ENCODE data around the gene RNF222.

RNF222 gene

DNA sequence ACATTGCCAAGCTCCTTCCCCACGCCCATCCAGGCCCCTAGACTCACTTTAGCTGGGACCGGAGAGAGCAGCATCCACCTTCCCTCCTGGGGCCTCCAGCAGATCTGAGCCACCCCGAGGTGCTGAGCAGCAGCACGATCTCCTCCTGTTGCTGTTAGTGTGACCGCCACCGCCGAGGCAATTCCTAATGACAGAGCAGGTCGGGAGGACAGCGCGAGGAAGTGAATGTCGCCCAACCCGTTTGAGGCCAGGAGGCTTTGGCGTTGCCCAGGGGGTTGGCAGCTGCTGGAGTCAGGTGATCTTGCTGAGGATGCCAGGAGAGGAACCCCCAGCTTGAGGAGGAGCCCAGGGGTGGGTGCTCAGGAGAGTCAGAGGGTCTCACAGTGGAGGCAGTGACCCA is at the start of gene RNF222:
RNF222 (minus strand) TSS at position 192 of the 400 bp plus-strand sequence. CDS start 4,366 bp downstream, outside the sequence.
- Histone ChIP-seq H3K27ac (ENCODE audit: low read depth, low read length) (no peak within 1 kb of the TSS), H3K36me3 (ENCODE audit: control insufficient read depth in 1 of 2, insufficient read depth in 2 of 2, low read length in 2 of 2) (no peaks in the 10 kb centered on the region), H3K27me3 (ENCODE audit: control insufficient read depth in 1 of 2, insufficient read depth in 2 of 2, low read length in 2 of 2) (peaks cover 10 to 37% of the 10 kb centered on the region in 2 donors), H3K4me1 (ENCODE audit: control insufficient read depth in 1 of 2, insufficient read depth in 2 of 2, low read length in 2 of 2) (peaks cover 5 to 11% of the 10 kb centered on the region in 2 donors), H3K9ac (ENCODE audit: low read depth in 1 of 2, low read length in 2 of 2) (no peak within 1 kb of the TSS), H3K4me3 (ENCODE audit: low read depth in 1 of 2, low read length in 2 of 2) (no peak within 1 kb of the TSS), H3K9me3 (ENCODE audit: control insufficient read depth in 1 of 2, low read length in 2 of 2) (no peaks in the 10 kb centered on the region)

- H3K27me3 ChIP-seq (ENCODE audit: control insufficient read depth in 1 of 2, insufficient read depth in 2 of 2, low read length in 2 of 2) = no peaks in the 10 kb centered on the region
- H3K9ac ChIP-seq (ENCODE audit: low read depth in 1 of 2, low read length in 2 of 2) = no peak overlapping the region
- H3K9me3 ChIP-seq (ENCODE audit: control insufficient read depth in 1 of 2, low read length in 2 of 2) = no peaks in the 10 kb centered on the region
- peaks cover 27 to 57% of the 10 kb centered on the region in 2 donors for H3K36me3 ChIP-seq (ENCODE audit: control insufficient read depth in 1 of 2, insufficient read depth in 2 of 2, low read length in 2 of 2)
- H3K4me3 ChIP-seq (ENCODE audit: low read depth in 1 of 2, low read length in 2 of 2) = no peak overlapping the region
- no peak overlapping the region for H3K27ac ChIP-seq (ENCODE audit: low read depth, low read length)
- H3K4me1 ChIP-seq (ENCODE audit: control insufficient read depth in 1 of 2, insufficient read depth in 2 of 2, low read length in 2 of 2) = peaks cover 0 to 14% of the 10 kb centered on the region in 2 donors
These were observed 47.9 kb upstream of the RNF222 start for GRCh38 chr17:8445536-8445935.

- Histone ChIP-seq H3K27ac (ENCODE audit: low read depth, low read length) (no peak overlapping the region), H3K4me3 (ENCODE audit: low read depth in 1 of 2, low read length in 2 of 2) (no peak overlapping the region), H3K4me1 (ENCODE audit: control insufficient read depth in 1 of 2, insufficient read depth in 2 of 2, low read length in 2 of 2) (peaks cover 0 to 14% of the 10 kb centered on the region in 2 donors), H3K27me3 (ENCODE audit: control insufficient read depth in 1 of 2, insufficient read depth in 2 of 2, low read length in 2 of 2) (no peaks in the 10 kb centered on the region), H3K36me3 (ENCODE audit: control insufficient read depth in 1 of 2, insufficient read depth in 2 of 2, low read length in 2 of 2) (peaks cover 30 to 54% of the 10 kb centered on the region in 2 donors), H3K9me3 (ENCODE audit: control insufficient read depth in 1 of 2, low read length in 2 of 2) (no peaks in the 10 kb centered on the region), H3K9ac (ENCODE audit: low read depth in 1 of 2, low read length in 2 of 2) (no peak overlapping the region)
These were observed 46.9 kb upstream of the RNF222 start for GRCh38 chr17:8444494-8444893.

DNA sequence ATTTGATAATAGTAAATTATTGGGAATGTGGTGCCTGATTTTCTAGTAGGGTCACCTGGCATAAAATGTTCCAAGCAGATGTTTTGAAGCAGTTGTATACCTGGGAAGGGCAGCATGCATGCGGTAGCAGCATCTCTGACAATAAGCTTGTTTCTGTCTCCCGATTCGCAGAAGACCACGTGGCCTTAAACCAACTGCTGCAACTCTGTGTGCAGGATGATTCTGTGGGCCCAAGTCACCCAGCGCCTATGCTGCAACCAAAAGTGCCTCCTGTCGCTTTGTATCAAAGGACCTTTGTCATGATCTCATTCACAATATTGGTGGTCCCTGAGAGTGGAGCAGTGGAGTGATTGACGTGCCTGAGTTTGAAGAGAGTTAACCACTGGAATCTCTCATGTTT is 46.1 kb upstream of the RNF222 start:
- Histone ChIP-seq H3K9me3 (ENCODE audit: control insufficient read depth in 1 of 2, low read length in 2 of 2) (no peaks in the 10 kb centered on the region), H3K27me3 (ENCODE audit: control insufficient read depth in 1 of 2, insufficient read depth in 2 of 2, low read length in 2 of 2) (no peaks in the 10 kb centered on the region), H3K27ac (ENCODE audit: low read depth, low read length) (no peak overlapping the region), H3K4me3 (ENCODE audit: low read depth in 1 of 2, low read length in 2 of 2) (no peak overlapping the region), H3K36me3 (ENCODE audit: control insufficient read depth in 1 of 2, insufficient read depth in 2 of 2, low read length in 2 of 2) (peaks cover 30 to 47% of the 10 kb centered on the region in 2 donors), H3K4me1 (ENCODE audit: control insufficient read depth in 1 of 2, insufficient read depth in 2 of 2, low read length in 2 of 2) (peaks cover 0 to 14% of the 10 kb centered on the region in 2 donors), H3K9ac (ENCODE audit: low read depth in 1 of 2, low read length in 2 of 2) (no peak overlapping the region)

- H3K27ac ChIP-seq (ENCODE audit: low read depth, low read length) = no peak overlapping the region
- peaks cover 30 to 40% of the 10 kb centered on the region in 2 donors for H3K36me3 ChIP-seq (ENCODE audit: control insufficient read depth in 1 of 2, insufficient read depth in 2 of 2, low read length in 2 of 2)
- no peaks in the 10 kb centered on the region for H3K27me3 ChIP-seq (ENCODE audit: control insufficient read depth in 1 of 2, insufficient read depth in 2 of 2, low read length in 2 of 2)
- no peaks in the 10 kb centered on the region for H3K9me3 ChIP-seq (ENCODE audit: control insufficient read depth in 1 of 2, low read length in 2 of 2)
- H3K4me1 ChIP-seq (ENCODE audit: control insufficient read depth in 1 of 2, insufficient read depth in 2 of 2, low read length in 2 of 2) = peaks cover 5 to 19% of the 10 kb centered on the region in 2 donors
- no peak overlapping the region for H3K4me3 ChIP-seq (ENCODE audit: low read depth in 1 of 2, low read length in 2 of 2)
- no peak overlapping the region for H3K9ac ChIP-seq (ENCODE audit: low read depth in 1 of 2, low read length in 2 of 2)
These were observed 44.7 kb upstream of the RNF222 start for GRCh38 chr17:8442310-8442709.

GRCh38 chr17:8441690-8442089 is 44.1 kb upstream of the RNF222 start:
- H3K4me3 ChIP-seq (ENCODE audit: low read depth in 1 of 2, low read length in 2 of 2) = no peak overlapping the region
- H3K27me3 ChIP-seq (ENCODE audit: control insufficient read depth in 1 of 2, insufficient read depth in 2 of 2, low read length in 2 of 2) = no peaks in the 10 kb centered on the region
- H3K36me3 ChIP-seq (ENCODE audit: control insufficient read depth in 1 of 2, insufficient read depth in 2 of 2, low read length in 2 of 2) = peaks cover 28 to 34% of the 10 kb centered on the region in 2 donors
- no peaks in the 10 kb centered on the region for H3K9me3 ChIP-seq (ENCODE audit: control insufficient read depth in 1 of 2, low read length in 2 of 2)
- H3K4me1 ChIP-seq (ENCODE audit: control insufficient read depth in 1 of 2, insufficient read depth in 2 of 2, low read length in 2 of 2) = peaks cover 5 to 20% of the 10 kb centered on the region in 2 donors
- H3K9ac ChIP-seq (ENCODE audit: low read depth in 1 of 2, low read length in 2 of 2) = no peak overlapping the region
- no peak overlapping the region for H3K27ac ChIP-seq (ENCODE audit: low read depth, low read length)

GRCh38 chr17:8439681-8440080 is 42.1 kb upstream of the RNF222 start:
- Histone ChIP-seq H3K36me3 (ENCODE audit: control insufficient read depth in 1 of 2, insufficient read depth in 2 of 2, low read length in 2 of 2) (peaks cover 13 to 14% of the 10 kb centered on the region in 2 donors), H3K4me1 (ENCODE audit: control insufficient read depth in 1 of 2, insufficient read depth in 2 of 2, low read length in 2 of 2) (peaks cover 5 to 20% of the 10 kb centered on the region in 2 donors), H3K4me3 (ENCODE audit: low read depth in 1 of 2, low read length in 2 of 2) (no peak overlapping the region), H3K27me3 (ENCODE audit: control insufficient read depth in 1 of 2, insufficient read depth in 2 of 2, low read length in 2 of 2) (no peaks in the 10 kb centered on the region), H3K27ac (ENCODE audit: low read depth, low read length) (no peak overlapping the region), H3K9me3 (ENCODE audit: control insufficient read depth in 1 of 2, low read length in 2 of 2) (no peaks in the 10 kb centered on the region), H3K9ac (ENCODE audit: low read depth in 1 of 2, low read length in 2 of 2) (no peak overlapping the region)

DNA sequence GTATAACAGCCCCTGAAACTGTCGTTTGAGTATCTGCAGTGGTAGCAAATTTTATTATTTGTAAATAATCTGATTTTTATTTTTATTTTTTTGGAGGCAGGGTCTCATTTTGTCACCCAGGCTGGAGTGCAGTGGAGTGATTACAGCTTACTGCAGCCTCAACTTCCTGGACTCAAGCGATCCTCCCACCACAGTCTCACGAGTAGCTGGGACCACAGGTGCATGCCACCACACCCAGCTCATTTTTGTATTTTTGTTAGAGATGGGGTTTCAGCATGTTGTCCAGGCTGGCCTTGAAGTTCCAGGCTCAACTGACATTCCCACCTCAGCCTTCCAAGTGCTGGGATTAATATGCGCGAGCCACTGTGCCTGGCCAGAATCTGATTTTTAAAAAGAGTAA is 40.8 kb upstream of the RNF222 start:
- peaks cover 3 to 4% of the 10 kb centered on the region in 2 donors for H3K36me3 ChIP-seq (ENCODE audit: control insufficient read depth in 1 of 2, insufficient read depth in 2 of 2, low read length in 2 of 2)
- H3K4me1 ChIP-seq (ENCODE audit: control insufficient read depth in 1 of 2, insufficient read depth in 2 of 2, low read length in 2 of 2) = peaks cover 5 to 20% of the 10 kb centered on the region in 2 donors
- no peak overlapping the region for H3K27ac ChIP-seq (ENCODE audit: low read depth, low read length)
- no peak overlapping the region for H3K9ac ChIP-seq (ENCODE audit: low read depth in 1 of 2, low read length in 2 of 2)
- no peaks in the 10 kb centered on the region for H3K9me3 ChIP-seq (ENCODE audit: control insufficient read depth in 1 of 2, low read length in 2 of 2)
- no peaks in the 10 kb centered on the region for H3K27me3 ChIP-seq (ENCODE audit: control insufficient read depth in 1 of 2, insufficient read depth in 2 of 2, low read length in 2 of 2)
- H3K4me3 ChIP-seq (ENCODE audit: low read depth in 1 of 2, low read length in 2 of 2) = no peak overlapping the region

DNA sequence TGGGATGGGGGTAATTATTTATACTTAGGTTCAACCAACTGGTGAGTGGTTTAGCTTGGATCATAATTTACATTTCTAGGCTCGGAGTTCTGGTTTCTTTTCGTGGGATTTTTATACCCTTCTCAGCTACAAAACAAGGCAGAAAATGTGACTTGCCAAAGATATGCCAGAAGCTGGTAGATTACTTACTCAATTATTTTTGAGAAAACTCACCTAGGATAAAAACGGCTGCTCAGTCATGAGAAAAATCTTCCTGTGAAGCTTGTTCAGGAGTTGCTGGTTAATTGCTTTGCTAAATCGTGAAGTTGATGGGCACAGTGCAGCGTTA is 39.2 kb upstream of the RNF222 start:
- Histone ChIP-seq H3K9me3 (ENCODE audit: control insufficient read depth in 1 of 2, low read length in 2 of 2) (no peaks in the 10 kb centered on the region), H3K36me3 (ENCODE audit: control insufficient read depth in 1 of 2, insufficient read depth in 2 of 2, low read length in 2 of 2) (peaks cover 3 to 4% of the 10 kb centered on the region in 2 donors), H3K27me3 (ENCODE audit: control insufficient read depth in 1 of 2, insufficient read depth in 2 of 2, low read length in 2 of 2) (no peaks in the 10 kb centered on the region), H3K4me1 (ENCODE audit: control insufficient read depth in 1 of 2, insufficient read depth in 2 of 2, low read length in 2 of 2) (peaks cover 5 to 18% of the 10 kb centered on the region in 2 donors), H3K9ac (ENCODE audit: low read depth in 1 of 2, low read length in 2 of 2) (peak overlapping the region; percentile 89 to 100), H3K4me3 (ENCODE audit: low read depth in 1 of 2, low read length in 2 of 2) (peak overlapping the region; percentile 84 to 94), H3K27ac (ENCODE audit: low read depth, low read length) (peak overlapping the region; percentile 100)

- peak overlapping the region; percentile 100 for H3K27ac ChIP-seq (ENCODE audit: low read depth, low read length)
- peak overlapping the region; percentile 89 to 100 for H3K9ac ChIP-seq (ENCODE audit: low read depth in 1 of 2, low read length in 2 of 2)
- no peaks in the 10 kb centered on the region for H3K27me3 ChIP-seq (ENCODE audit: control insufficient read depth in 1 of 2, insufficient read depth in 2 of 2, low read length in 2 of 2)
- no peaks in the 10 kb centered on the region for H3K9me3 ChIP-seq (ENCODE audit: control insufficient read depth in 1 of 2, low read length in 2 of 2)
- peak overlapping the region; percentile 84 to 94 for H3K4me3 ChIP-seq (ENCODE audit: low read depth in 1 of 2, low read length in 2 of 2)
- peaks cover 3 to 4% of the 10 kb centered on the region in 2 donors for H3K36me3 ChIP-seq (ENCODE audit: control insufficient read depth in 1 of 2, insufficient read depth in 2 of 2, low read length in 2 of 2)
- H3K4me1 ChIP-seq (ENCODE audit: control insufficient read depth in 1 of 2, insufficient read depth in 2 of 2, low read length in 2 of 2) = peaks cover 5 to 14% of the 10 kb centered on the region in 2 donors
These were observed 38.7 kb upstream of the RNF222 start for GRCh38 chr17:8436169-8436843.

Data from duodenal mucosa (tissue), 2 donors.